ENCODE data around the gene KCNJ18.
"Not testable (repeated sequence)": the region's sequence is repeated elsewhere in the genome, so short reads cannot be mapped to it uniquely, and the experiment has no call there.

The KCNJ18 gene

DNA sequence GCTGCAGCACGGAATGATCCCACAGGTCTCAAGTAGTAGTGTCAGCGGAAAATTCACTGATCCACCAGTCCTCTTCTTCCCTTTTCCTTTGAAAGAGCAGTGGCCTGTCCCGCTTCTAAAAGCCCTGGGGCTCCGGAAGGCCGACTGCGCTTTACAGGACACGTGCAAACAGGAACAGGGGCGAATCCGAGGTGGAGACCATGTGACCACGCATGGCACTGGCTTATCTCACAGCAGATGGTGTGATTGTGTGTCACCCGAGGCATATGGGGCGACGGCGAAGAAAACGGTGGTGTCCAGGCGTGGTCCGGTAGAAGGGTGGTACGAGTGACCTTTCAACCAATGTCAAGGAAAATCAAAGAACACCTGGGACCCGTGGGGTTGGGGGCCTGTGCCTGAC, 12.0 kb upstream of the KCNJ18 start:
- TF ChIP-seq, protein P1, sequence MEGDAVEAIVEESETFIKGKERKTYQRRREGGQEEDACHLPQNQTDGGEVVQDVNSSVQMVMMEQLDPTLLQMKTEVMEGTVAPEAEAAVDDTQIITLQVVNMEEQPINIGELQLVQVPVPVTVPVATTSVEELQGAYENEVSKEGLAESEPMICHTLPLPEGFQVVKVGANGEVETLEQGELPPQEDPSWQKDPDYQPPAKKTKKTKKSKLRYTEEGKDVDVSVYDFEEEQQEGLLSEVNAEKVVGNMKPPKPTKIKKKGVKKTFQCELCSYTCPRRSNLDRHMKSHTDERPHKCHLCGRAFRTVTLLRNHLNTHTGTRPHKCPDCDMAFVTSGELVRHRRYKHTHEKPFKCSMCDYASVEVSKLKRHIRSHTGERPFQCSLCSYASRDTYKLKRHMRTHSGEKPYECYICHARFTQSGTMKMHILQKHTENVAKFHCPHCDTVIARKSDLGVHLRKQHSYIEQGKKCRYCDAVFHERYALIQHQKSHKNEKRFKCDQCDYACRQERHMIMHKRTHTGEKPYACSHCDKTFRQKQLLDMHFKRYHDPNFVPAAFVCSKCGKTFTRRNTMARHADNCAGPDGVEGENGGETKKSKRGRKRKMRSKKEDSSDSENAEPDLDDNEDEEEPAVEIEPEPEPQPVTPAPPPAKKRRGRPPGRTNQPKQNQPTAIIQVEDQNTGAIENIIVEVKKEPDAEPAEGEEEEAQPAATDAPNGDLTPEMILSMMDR (IDR thresholded peaks at IDR 0.05; ENCODE audit: low read depth, low read length), result no peak
- H3K4me3 ChIP-seq (ENCODE audit: low read depth, low read length), result no peak overlapping the region
- no peak for DNase-seq (ENCODE audit: low read depth, low spot score)
- in situ Hi-C loops (cut with HindIII; ENCODE audit: low sequenced_read_pairs), result no loop called here

GRCh38 chr17:21680850-21681351, 11.4 kb upstream of the KCNJ18 start:
- H3K4me3 ChIP-seq (ENCODE audit: low read depth, low read length); DNase-seq (ENCODE audit: low read depth, low spot score); in situ Hi-C loops (cut with HindIII; ENCODE audit: low sequenced_read_pairs): not testable (repeated sequence)

GRCh38 chr17:21681576-21681975, 10.7 kb upstream of the KCNJ18 start:
- DNase-seq (ENCODE audit: low read depth, low spot score); in situ Hi-C loops (cut with HindIII; ENCODE audit: low sequenced_read_pairs); H3K4me3 ChIP-seq (ENCODE audit: low read depth, low read length): not testable (repeated sequence)

DNA sequence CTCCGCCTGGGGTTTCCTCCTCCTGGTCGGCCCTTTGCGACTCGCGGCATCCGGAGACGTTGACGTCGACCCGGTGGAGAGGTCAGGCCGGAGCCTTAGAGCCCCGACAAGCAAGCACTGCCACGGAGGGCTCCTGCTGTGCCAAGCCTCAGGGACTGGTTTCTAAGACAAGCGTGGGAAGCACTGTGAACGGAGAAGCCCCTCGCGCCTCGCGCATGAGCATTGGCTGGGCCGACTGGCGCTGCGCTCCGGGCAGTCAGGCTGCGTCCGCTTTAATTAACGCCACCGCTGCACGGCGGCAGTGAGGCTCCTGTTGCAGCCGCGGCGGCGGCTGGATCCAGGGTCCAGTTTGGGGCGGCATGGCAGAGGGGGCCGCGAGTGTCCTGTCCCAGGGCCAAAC, 10.2 kb upstream of the KCNJ18 start:
- H3K4me3 ChIP-seq (ENCODE audit: low read depth, low read length); DNase-seq (ENCODE audit: low read depth, low spot score); in situ Hi-C loops (cut with HindIII; ENCODE audit: low sequenced_read_pairs): not testable (repeated sequence)

DNA sequence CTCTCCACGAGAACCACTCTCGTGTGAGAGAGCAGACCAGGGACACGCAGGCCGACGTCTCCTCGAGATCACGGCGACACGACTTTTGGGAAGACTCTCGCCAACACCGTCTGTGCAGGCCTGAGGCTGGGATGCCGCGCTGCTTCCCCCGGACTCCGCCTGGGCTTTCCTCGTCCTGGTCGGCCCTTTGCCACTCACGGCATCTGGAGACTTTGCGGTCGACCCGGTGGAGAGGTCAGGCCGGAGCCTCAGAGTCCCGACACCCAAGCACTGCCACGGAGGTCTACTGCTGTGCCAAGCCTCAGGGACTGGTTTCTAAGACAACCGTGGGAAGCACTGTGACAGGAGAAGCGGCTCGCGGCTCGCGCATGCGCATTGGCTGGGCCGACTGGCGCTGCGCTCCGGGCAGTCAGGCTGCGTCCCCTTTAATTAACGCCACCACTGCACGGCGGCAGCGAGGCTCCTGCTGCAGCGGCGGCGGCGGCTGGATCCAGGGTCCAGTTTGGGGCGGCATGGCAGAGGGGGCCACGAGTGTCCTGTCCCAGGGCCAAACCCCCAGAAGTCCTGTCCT, 9.1 kb upstream of the KCNJ18 start:
- in situ Hi-C loops (cut with HindIII; ENCODE audit: low sequenced_read_pairs); DNase-seq (ENCODE audit: low read depth, low spot score); H3K4me3 ChIP-seq (ENCODE audit: low read depth, low read length): not testable (repeated sequence)

GRCh38 chr17:21683897-21684296, 8.4 kb upstream of the KCNJ18 start:
- H3K4me3 ChIP-seq (ENCODE audit: low read depth, low read length); in situ Hi-C loops (cut with HindIII; ENCODE audit: low sequenced_read_pairs); DNase-seq (ENCODE audit: low read depth, low spot score): not testable (repeated sequence)

DNA sequence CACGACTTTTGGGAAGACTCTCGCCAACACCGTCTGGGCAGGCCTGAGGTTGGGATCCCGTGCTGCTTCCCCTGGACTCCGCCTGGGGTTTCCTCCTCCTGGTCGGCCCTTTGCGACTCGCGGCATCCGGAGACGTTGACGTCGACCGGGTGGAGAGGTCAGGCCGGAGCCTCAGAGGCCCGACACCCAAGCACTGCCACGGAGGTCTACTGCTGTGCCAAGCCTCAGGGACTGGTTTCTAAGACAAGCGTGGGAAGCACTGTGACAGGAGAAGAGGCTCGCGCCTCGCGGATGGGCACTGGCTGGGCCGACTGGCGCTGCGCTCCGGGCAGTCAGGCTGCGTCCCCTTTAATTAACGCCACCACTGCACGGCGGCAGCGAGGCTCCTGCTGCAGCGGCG, 7.9 kb upstream of the KCNJ18 start:
- H3K4me3 ChIP-seq (ENCODE audit: low read depth, low read length); DNase-seq (ENCODE audit: low read depth, low spot score); in situ Hi-C loops (cut with HindIII; ENCODE audit: low sequenced_read_pairs): not testable (repeated sequence)

DNA sequence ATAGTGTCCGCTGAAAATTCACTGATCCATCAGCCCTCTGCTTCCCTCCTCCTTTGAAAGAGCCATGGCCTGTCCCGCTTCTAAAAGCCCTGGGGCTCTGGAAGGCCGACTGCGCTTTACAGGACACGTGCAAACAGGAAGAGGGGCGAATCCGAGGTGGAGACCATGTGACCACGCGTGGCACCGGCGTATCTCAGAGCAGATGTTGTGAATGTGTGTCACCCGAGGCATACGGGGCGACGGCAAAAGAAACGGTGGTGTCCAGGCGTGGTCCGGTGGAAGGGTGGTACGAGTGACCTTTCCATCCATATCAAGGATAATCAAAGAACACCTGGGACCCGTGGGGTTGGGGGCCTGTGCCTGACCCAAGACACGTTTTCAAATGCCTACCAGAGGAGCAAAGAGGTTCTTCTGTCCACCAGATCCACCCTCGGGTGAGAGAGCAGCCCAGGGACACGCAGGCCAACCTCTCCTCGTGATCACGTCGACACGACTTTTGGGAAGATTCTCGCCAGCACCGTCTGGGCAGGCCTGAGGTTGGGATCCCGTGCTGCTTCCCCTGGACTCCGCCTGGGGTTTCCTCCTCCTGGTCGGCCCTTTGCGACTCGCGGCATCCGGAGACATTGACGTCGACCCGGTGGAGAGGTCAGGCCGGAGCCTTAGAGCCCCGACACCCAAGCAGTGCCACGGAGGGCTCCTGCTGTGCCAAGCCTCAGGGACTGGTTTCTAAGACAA, 7.1 kb upstream of the KCNJ18 start:
- in situ Hi-C loops (cut with HindIII; ENCODE audit: low sequenced_read_pairs); DNase-seq (ENCODE audit: low read depth, low spot score); H3K4me3 ChIP-seq (ENCODE audit: low read depth, low read length): not testable (repeated sequence)

DNA sequence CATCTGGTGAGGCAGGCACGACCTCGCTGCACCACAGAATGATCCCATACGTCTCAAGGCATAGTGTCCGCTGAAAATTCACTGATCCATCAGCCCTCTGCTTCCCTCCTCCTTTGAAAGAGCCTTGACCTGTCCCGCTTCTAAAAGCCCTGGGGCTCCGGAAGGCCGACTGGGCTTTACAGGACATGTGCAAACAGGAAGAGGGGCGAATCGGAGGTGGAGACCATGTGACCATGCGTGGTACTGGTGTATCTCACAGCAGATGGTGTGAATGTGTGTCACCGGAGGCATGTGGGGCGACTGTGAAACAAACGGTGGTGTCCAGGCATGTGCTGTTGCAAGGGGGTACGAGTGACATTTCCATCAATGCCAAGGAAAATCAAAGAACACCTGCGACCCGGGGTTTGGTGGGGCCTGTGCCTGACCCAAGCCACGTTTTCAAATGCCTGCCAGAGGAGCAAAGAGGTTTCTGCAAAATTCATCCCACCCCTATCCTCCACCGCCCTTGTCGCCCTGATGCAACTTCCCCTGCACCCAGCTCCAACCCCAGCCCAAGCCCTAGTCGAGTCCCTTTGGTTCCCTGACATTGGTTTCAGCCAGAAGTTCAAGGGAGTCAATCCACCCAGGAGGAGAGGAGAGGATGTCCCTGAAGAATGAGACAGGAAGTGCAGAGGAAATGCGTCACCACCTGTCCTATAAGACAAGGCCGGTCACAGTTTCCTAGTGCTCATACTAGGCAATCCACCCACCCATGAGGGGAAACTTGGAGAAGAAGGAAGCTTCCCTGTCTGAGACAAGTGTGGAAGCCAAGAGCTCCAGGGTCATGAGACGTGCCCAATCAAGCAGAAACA, 5.9 kb upstream of the KCNJ18 start:
- in situ Hi-C loops (cut with HindIII; ENCODE audit: low sequenced_read_pairs), result no loop called here
- H3K4me3 ChIP-seq (ENCODE audit: low read depth, low read length), result no peak overlapping the region
- no peak for DNase-seq (ENCODE audit: low read depth, low spot score)
- TF ChIP-seq, protein P1 (IDR thresholded peaks at IDR 0.05; ENCODE audit: low read depth, low read length), result no peak

GRCh38 chr17:21687136-21687953, 5.0 kb upstream of the KCNJ18 start:
- no peak for DNase-seq (ENCODE audit: low read depth, low spot score)
- TF ChIP-seq, protein P1 (IDR thresholded peaks at IDR 0.05; ENCODE audit: low read depth, low read length), result no peak
- H3K4me3 ChIP-seq (ENCODE audit: low read depth, low read length), result no peak overlapping the region
- in situ Hi-C loops (cut with HindIII; ENCODE audit: low sequenced_read_pairs), result no loop called here

Data from astrocyte of the spinal cord (primary cell).